Heart right ventricle (tissue), 16 donors: Measurements from ENCODE around the gene MAN1A1. TPM values are rescaled to one million over a fixed set of nuclear protein-coding genes. Genes with fewer than 3 reads are reported as not detected.

Experiments used
- ATAC-seq, 8 donors: fragments of 200-7000 bp; cut with Tn5 transposase; one replicate each; pipeline ENCODE4 v1.9.1; 2020; ENCODE audit warnings: mild to moderate bottlenecking in 8 of 8, moderate library complexity in 8 of 8, moderate number of reproducible peaks in 1 of 8
- DNase-seq, 2 donors: peaks; one replicate each; pipeline ENCODE4 v3.0.0-alpha.2; 2020
- H3K27ac ChIP-seq, 10 donors: fragments of 200-600 bp; sonication (generic) in 2 of 10; one replicate each; pipeline versions ENCODE4 v1.5.0 to v1.8.0; 2020 to 2022; ENCODE audit warnings: mild to moderate bottlenecking in 3 of 10
- H3K27me3 ChIP-seq, 7 donors: fragments of 200-600 bp; one replicate each; pipeline ENCODE4 v1.8.0; 2021 to 2022; ENCODE audit warnings: mild to moderate bottlenecking in 2 of 7
- H3K36me3 ChIP-seq, 9 donors: fragments of 200-600 bp; sonication (generic) in 1 of 9; one replicate each; pipeline versions ENCODE4 v1.5.0 to v1.8.0; 2020 to 2022; ENCODE audit warnings: mild to moderate bottlenecking in 2 of 9
- H3K4me1 ChIP-seq, 9 donors: fragments of 200-600 bp; sonication (generic) in 1 of 9; one replicate each; pipeline versions ENCODE4 v1.5.0 to v1.8.0; 2020 to 2022; ENCODE audit warnings: mild to moderate bottlenecking in 4 of 9
- H3K4me3 ChIP-seq, 10 donors: fragments of 200-600 bp; sonication (generic) in 2 of 10; one replicate each; pipeline versions ENCODE4 v1.5.0 to v1.8.0; 2020 to 2022; ENCODE audit warnings: mild to moderate bottlenecking in 7 of 10, moderate library complexity in 2 of 10
- H3K9me3 ChIP-seq, 11 donors: fragments of 200-600 bp in 10 of 11; sonication (generic) in 2 of 11; one replicate each; pipeline versions ENCODE4 v1.5.0 to v1.8.0; 2013 to 2022; ENCODE audit warnings: mild to moderate bottlenecking in 2 of 11, control low read depth in 1 of 11, moderate library complexity in 1 of 11
- CTCF ChIP-seq, 9 donors: fragments of 200-600 bp; sonication (generic) in 2 of 9; IDR thresholded peaks; one replicate each; pipeline versions ENCODE4 v1.5.0 to v1.8.0; 2021 to 2022; ENCODE audit warnings: antibody characterized with exemption in 9 of 9, mild to moderate bottlenecking in 5 of 9, moderate library complexity in 1 of 9
- WGBS, 2 donors: extraction: QIAGEN DNeasy Blood & Tissue Kit; methylation state at CpG; one replicate each; pipeline ENCODE4 v1.1.7; 2013; ENCODE audit warnings: inconsistent platforms in 1 of 2; 5-methylcytosine and 5-hydroxymethylcytosine counted together
- intact Hi-C, 10 donors: fragments of 100-400 bp; cut with DNase I; formaldehyde crosslinking; loops; one replicate each; pipeline versions ENCODE4 v1.11.1 to v1.14.2; 2022
- polyA plus RNA-seq, 2 donors: library from polyadenylated mRNA; stranded (reverse); fragments of 200-250 nt; gene quantifications; one replicate each; pipeline ENCODE4 v1.2.3, GENCODE V29; 2013
- total RNA-seq, 10 donors: library from RNA; stranded (reverse); fragmentation: NEBNext Ultra II Directional in 3 of 10; extraction: Animal tissue kit (Norgen Biotek cat#: 25700) in 3 of 10; gene quantifications; one replicate each; pipeline versions ENCODE4 v1.2.1 to v1.2.4, GENCODE V29; 2021 to 2023
- donor health status: Arrhythmogenic right ventricular cardiomyopathy.
- donor health status: ischemic (EF 13 %, LVEDD 7.1; RV severe dilation, severe dysfunction).
- donor health status: healthy with polysubstance abuse.
- donor health status: DM: no; HTN: yes; CAD: no.
- donor health status: DM: no; HTN: no; CAD: no.
- donor health status: ischemic (EF 25% LVEDD 6.9; RV normal size, moderate dysfunction).
- donor health status: ischemic (EF 25% LVEDD 5.7; RV mildly dilated, moderate dysfunction).
- donor health status: healthy.
- donor health status: DM: yes; HTN: yes; CAD: no.
- donor health status: Ischemic cardiomyopathy.
- donor health status: ischemic (EF 35%, LVEDD 5.7; RV mildly dilated, moderate dysfunction).
- donor health status: nonischemic (EF 11% LVEDD 7.7; RV severe dilation, severe dysfunction).
- donor health status: DM: yes; HTN: yes; CAD: no.
- donor health status: PGD.
- donor health status: ischemic (EF 29% LVEDD 5.4; RV normal size, mild dysfunction).
- donor health status: nonischemic (EF 23%, LVEDD 6.1; RV moderate dilation, normal function).

The MAN1A1 gene
- total and polyA plus RNA-seq, 12 donors: 6.2 to 22.0 (median 10.2) TPM

- Histone ChIP-seq H3K27me3 (no peaks in the 10 kb centered on the region), H3K36me3 (peaks cover 0 to 8% (median 0%) of the 10 kb centered on the region in 9 donors), H3K4me3 (no peak overlapping the region), H3K9me3 (no peaks in the 10 kb centered on the region), H3K27ac (no peak overlapping the region), H3K4me1 (peaks cover 0 to 7% (median 0%) of the 10 kb centered on the region in 9 donors)
- 65 to 70% methylated on average over 3 of the region's 3 CpGs for WGBS, 2 donors
- TF ChIP-seq CTCF (IDR thresholded peaks at IDR 0.05): no peak
- no peak for DNase-seq
- intact Hi-C loops: no loop called here
- ATAC-seq: no peak
These were observed 66.3 kb downstream of the MAN1A1 start for GRCh38 chr6:119283214-119283613.

GRCh38 chr6:119280668-119281067 is 68.9 kb downstream of the MAN1A1 start:
- no peak for TF ChIP-seq CTCF (IDR thresholded peaks at IDR 0.05)
- Histone ChIP-seq H3K27me3 (no peaks in the 10 kb centered on the region), H3K36me3 (peaks cover 0 to 4% (median 0%) of the 10 kb centered on the region in 9 donors), H3K4me1 (peaks cover 0 to 7% (median 0%) of the 10 kb centered on the region in 9 donors), H3K4me3 (no peak overlapping the region), H3K27ac (no peak overlapping the region), H3K9me3 (no peaks in the 10 kb centered on the region)
- ATAC-seq (no peak), DNase-seq (no peak)
- WGBS, 2 donors: 74 to 86% methylated on average over 2 of the region's 2 CpGs
- intact Hi-C loops: no loop called here

GRCh38 chr6:119280080-119280479 is 69.5 kb downstream of the MAN1A1 start:
- no peak for TF ChIP-seq CTCF (IDR thresholded peaks at IDR 0.05)
- no peak overlapping the region for H3K4me3 ChIP-seq
- no peak overlapping the region for H3K27ac ChIP-seq
- peaks cover 0 to 7% (median 0%) of the 10 kb centered on the region in 9 donors for H3K4me1 ChIP-seq
- H3K36me3 ChIP-seq: peaks cover 0 to 4% (median 0%) of the 10 kb centered on the region in 9 donors
- intact Hi-C loops: no loop called here
- no peaks in the 10 kb centered on the region for H3K27me3 ChIP-seq
- H3K9me3 ChIP-seq: no peaks in the 10 kb centered on the region
- 76 to 83% methylated on average over 1 of the region's 1 CpG for WGBS, 2 donors
- ATAC-seq (no peak), DNase-seq (no peak)

- H3K9me3 ChIP-seq: no peaks in the 10 kb centered on the region
- TF ChIP-seq CTCF (IDR thresholded peaks at IDR 0.05): no peak
- no peaks in the 10 kb centered on the region for H3K36me3 ChIP-seq
- no peak overlapping the region for H3K27ac ChIP-seq
- peaks cover 0 to 7% (median 0%) of the 10 kb centered on the region in 9 donors for H3K4me1 ChIP-seq
- 90 to 94% methylated on average over 2 of the region's 2 CpGs for WGBS, 2 donors
- DNase-seq: no peak
- H3K27me3 ChIP-seq: no peaks in the 10 kb centered on the region
- no peak overlapping the region for H3K4me3 ChIP-seq
- intact Hi-C loops: no loop called here
- ATAC-seq: no peak
These were observed 70.9 kb downstream of the MAN1A1 start for GRCh38 chr6:119278625-119279024.
